GM19238 (cell line): ENCODE results near the gene OR1D2.
"Not testable (repeated sequence)": the region's sequence is repeated elsewhere in the genome, so short reads cannot be mapped to it uniquely, and the experiment has no call there.

Experiments used
- DNase-seq: peaks from one replicate; pipeline ENCODE4 v3.0.0; 2011; ENCODE audit warnings: low spot score; ENCODE audit not compliant: insufficient read length

Gene OR1D2, protein sequence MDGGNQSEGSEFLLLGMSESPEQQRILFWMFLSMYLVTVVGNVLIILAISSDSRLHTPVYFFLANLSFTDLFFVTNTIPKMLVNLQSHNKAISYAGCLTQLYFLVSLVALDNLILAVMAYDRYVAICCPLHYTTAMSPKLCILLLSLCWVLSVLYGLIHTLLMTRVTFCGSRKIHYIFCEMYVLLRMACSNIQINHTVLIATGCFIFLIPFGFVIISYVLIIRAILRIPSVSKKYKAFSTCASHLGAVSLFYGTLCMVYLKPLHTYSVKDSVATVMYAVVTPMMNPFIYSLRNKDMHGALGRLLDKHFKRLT

DNA sequence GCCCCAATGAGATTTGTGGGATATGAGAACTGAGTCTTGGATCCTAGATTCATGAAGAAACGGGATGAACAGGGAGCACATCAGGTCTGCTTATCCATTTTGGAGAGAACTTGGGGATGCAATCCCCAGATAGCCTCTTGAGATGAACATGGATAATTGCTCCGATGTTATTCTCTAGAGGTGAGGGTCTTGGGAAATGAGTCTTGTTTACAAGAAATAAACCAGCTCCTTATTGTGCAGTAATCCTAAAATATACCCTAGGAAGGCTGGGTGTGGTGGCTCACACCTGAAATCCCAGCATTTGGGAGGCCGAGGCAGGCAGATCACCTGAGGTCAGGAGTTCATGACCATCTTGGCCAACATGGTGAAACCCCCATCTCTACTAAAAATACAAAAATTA is at the start of gene OR1D2:
OR1D2 (minus strand) TSS at position 101 of the 400 bp plus-strand sequence. CDS start 11,426 bp downstream, outside the sequence.
- no peak for DNase-seq

DNA sequence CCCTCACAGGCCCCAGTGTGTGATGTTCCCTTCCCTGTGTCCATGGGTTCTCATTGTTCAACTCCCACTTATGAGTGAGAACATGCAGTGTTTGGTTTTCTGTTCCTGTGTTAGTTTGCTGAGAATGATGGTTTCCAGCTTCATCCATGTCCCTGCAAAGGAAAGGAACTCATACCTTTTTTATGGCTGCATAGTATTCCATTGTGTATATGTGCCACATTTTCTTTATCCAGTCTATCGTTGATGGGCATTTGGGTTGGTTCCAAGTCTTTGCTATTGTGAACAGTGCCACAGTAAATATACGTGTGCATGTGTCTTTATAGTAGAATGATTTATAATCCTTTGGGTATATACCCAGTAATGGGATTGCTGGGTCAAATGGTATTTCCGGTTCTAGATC is 33.3 kb upstream of the OR1D2 start:
- not testable (repeated sequence) for DNase-seq

DNA sequence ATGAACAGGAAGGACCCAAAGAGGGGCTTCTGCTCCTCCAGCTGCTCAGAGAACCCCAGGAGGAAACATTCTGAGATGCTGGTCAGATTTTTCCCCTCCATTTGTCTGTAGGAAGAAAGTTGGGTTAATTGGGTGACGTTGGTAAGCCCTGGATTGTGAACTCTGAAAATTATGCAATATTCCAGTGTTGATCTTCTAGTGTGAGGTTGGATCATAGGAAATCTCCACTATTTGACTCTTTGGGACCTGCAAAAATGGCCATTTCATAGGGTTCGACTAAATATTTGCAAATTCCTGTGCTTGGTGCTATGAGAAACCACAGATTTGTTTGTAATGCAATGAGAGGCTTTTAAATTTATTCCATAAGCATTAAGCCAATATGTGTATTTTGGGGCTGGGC is 23.2 kb upstream of the OR1D2 start, which contains the start of gene OR1G1:
OR1G1 (minus strand) TSS at position 101 of the 400 bp plus-strand sequence; CDS start at position 101, 0 bp downstream.
- DNase-seq: no peak

DNA sequence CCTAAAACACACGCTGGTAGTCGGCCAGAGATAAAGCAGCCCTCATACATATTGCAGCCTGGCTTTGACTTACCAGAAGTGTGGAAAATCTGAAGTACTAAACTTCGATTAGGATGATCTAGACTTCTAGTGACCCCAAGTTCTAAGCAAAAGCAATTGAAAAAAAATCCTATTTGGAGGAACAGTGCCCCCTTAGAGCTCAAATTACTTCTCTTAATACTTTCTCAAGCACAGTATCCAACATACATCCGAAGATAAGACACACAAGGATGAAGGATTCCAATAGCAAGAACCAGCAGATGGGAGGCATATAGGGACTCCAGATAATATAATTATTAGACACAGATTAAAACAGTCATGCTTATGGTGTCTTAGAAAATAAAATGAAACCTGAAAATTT is 30.4 kb downstream of the OR1D2 start:
- not testable (repeated sequence) for DNase-seq

DNA sequence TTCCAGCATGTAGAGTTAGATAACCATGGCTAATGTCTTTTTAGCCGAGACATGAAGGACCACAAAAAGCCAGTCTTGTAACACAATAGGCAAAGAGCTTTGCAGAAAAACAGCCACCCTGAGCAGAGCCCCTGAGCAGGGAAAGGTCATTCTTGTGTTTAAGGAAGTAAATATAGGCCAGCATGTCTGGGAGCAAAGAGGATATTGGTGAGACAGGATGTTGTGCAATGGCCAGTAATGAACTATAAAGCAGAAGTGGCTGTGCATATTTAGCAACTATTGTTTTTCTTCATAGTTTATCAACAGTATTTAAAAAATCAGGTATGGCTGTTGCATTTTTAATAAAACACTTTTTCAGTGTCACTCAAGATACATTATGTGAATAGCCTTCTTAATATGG is 39.0 kb downstream of the OR1D2 start:
- not testable (repeated sequence) for DNase-seq

DNA sequence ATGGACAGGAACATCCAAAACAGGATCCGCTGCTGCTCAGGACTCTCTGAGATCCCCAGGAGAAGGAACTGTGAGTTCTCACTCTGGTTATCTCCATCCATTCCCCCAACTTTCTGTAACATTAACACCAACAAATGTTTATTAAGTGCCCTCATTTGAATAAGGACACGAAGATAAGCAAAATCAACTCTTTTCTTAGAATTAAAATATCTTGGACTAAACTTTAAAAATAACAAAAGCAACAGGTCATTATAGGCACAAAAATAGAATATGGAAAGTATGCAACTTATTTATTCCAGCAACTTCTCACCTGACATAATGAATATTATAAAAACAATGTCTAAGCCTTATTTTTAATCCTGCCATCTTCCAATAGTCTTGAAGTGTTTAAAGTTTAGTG is 40.7 kb downstream of the OR1D2 start, which contains the start of gene OR1D5:
OR1D5 (minus strand) TSS at position 101 of the 400 bp plus-strand sequence; CDS start at position 101, 0 bp downstream.
- DNase-seq: not testable (repeated sequence)

DNA sequence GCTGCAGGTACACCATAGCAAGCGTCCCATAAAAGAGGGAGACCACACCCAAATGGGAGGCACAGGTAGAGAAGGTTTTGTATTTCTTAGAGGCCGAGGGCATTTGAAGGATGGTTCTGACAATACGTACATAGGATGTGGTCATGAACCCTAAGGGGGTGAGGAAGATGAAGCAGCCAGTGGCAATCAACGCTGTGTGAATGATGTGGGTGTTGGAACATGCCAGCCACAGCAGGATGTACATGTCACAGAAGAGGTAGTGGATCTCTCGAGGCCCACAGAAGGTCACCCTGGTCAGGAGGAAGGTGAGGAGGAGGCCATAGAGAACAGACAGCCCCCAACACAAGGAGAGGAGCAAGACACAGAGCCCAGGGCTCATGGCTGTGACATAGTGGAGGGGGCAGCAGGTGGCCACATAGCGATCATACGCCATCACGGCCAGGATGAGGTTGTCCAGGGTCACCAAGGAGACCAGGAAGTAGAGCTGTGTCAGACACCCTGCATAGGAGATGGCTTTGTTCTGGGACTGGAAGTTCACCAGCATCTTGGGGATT is 41.3 kb downstream of the OR1D2 start:
- DNase-seq: not testable (repeated sequence)

DNA sequence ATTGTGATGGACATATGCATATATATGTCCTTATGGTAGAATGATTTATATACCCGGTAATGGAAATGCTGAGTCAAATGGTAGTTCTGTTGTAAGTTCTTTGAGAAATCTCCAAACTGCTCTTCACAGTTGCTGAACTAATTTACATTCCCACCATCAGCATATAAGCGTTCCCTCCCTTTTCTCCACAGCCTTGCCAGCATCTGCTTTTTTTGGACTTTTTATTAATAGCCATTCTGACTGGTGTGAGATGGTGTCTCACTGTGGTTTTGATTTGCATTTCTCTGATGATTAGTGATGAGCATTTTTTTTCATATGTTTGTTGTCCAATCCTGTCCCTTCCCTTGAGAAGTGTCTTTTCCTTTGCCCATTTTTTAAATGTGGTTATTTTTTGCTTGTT is 49.4 kb downstream of the OR1D2 start:
- DNase-seq: not testable (repeated sequence)

DNA sequence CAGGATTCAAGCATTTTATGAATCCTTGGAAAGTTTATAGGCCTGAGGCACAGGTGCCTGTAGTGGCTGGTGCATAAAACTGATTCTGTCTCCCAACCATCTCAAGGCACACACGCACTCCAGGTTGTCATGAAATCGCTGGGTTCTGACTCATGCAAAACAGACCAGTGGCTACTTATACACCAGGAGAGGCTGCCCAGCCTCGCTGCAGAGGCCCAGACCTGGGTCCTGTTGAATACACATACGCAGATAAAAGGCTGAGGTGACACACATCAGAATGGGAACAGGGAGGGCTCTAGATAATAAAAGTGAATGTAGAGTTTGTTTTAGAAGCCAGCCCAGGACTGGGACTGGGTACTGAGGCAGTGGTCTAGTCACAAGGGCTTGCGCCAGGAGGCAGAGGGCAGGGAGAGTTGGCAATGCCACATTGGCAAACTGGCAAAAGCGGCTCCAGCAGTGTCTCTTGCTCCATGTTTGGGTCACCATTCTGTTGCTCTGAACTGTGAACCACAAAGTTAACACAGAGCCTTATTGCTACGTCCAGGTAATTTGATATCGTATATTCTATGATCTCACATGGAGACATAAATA is 54.4 kb downstream of the OR1D2 start:
- no peak for DNase-seq

DNA sequence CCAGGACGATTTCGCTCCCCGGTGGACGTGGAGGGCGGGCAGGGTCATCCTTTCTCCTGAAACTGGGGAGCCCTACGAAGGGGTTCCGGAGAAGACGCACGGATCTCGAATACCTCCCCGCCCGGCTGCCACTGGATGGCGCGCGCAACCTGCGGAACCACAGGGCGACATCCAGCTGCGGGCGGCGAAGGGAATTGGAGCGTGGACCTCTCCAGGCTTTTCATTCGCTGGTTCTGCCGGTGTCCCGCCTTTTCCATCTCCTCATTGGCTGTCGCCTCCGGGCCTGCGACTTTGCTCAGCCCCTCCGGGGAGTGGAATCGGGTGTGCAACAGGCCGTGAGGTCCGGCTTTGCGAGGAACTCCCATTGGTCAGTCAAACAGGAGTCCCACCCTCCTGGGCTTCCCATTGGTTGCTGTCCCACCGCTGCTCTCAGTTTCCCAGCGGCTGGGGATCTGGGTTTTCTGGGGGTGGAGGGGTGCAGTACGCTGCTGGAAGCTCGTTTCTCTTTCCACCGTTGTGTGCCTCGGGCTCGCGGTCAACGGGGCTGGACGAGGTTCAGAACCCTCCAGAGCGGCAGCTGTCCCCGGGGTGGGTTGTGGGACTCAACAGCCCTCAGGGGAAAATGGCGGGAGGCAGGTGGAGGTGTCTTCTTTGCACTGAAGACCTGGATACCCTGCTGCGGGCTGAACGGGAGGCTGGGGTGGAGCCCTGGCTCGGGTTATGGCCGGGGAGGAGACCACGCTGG is 55.3 kb downstream of the OR1D2 start:
- DNase-seq: peak; percentile 78

DNA sequence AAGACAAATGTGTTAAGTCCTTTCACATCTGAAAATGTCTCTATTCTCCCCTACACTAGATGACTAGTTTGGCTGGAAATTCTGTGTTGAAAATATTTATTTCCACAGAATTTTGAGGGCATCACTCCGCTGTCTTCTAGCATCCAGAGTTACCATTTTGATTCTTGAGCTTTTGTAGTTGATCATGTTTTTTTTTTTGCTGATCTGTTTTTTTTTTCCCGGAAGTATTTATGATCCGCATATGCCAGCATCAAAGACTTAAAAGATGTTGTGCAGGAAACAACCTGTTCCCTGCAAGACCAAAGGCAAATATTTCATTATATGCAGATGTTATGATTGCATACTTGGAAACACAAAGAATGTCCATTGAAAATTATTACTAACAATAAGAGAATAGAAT is 57.5 kb downstream of the OR1D2 start:
- no peak for DNase-seq

DNA sequence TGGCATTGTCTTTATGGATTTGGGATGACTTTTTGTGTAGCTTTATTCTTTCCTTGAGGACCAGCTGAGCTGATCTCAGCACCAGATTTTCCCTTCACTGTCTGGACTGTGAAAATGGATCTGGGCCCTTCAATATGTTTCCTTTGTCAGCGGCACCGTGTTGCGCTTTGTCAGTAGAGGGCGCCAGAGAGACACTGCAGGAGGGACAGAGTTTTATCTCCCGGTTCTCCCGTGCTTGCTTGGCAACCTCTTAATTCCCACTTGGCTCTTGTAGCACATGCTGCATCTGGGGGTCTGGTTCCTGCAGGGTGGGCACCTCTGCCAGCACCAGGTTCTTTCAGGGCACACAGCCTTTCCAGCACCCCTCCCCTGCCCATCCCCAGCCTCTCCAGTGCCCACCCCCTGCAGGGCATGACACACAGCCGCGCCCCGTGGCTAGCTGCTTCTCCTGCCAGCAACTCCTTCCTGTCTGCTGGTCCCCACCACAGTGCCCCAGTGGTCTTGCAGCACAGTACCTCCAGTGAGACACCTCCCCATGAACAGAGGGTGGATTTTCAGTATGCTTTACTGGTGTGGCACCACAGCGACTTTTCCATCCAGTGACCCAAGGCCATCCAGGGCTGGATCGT is 60.4 kb downstream of the OR1D2 start:
- no peak for DNase-seq

DNA sequence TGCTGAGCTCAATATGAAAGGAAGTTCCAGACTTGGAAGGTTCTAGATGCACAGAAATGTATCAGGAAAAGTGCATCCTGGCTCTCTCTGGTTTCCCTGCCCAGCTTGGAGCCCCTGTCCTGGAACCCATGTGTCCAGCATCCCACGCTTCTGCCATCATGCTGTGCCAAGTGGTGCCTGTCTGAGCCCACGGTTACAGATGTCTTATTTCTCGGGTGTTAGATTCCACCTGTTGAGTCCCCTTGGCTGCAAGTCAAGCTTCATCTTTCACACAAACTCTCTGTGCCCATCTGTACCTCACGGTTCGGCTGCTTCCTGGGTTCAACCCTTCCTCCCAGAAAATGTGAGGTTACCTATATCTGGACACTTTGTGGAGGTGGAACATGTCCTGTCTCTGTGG is 63.3 kb downstream of the OR1D2 start:
- no peak for DNase-seq

DNA sequence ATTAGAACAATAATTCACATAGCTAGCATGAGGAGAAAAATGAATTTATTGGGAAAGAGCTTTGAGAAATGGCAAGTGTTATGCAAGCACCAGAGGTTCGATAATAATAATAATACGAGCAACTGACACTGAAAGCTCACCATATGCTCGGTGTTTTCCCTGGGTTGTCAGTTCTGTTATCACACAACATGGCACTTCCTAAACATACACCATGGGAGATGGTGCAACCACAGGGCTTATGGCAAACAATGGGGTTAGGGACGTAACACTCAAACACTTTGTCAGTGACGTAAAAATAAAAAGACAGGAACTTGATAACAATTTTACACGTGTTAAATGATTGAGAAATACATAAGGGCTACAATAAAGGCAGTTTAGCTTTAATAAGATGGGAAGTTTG is 64.5 kb downstream of the OR1D2 start:
- no peak for DNase-seq

DNA sequence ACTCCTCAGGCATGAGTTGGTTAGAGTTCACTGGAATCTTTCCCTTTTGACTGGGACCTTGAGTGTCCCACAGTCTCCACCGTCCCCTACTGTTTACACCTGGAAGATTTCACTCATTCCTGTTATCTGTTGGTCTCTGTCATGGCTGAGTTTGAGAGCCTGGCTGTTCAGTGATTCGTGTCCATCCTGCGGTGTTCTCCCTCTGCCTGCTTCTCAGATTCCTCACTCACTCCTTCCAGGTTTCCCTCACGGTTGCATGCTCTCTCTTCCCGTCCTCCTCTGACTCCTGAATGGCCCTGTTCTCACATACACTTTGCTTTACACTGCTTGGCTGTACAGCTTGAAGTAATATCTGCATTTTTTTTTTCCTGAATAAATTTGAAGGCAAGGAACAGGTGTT is 65.3 kb downstream of the OR1D2 start:
- no peak for DNase-seq
